ENCODE measurements around the gene IGFN1. TPM values are rescaled to one million over a fixed set of nuclear protein-coding genes. Genes with fewer than 3 reads are reported as not detected.

Gene IGFN1
- total and polyA plus RNA-seq, 2 of the 8 experiments (the other 6 are each of a cell fraction or from before 2014, with no cell fraction given), result not detected

DNA sequence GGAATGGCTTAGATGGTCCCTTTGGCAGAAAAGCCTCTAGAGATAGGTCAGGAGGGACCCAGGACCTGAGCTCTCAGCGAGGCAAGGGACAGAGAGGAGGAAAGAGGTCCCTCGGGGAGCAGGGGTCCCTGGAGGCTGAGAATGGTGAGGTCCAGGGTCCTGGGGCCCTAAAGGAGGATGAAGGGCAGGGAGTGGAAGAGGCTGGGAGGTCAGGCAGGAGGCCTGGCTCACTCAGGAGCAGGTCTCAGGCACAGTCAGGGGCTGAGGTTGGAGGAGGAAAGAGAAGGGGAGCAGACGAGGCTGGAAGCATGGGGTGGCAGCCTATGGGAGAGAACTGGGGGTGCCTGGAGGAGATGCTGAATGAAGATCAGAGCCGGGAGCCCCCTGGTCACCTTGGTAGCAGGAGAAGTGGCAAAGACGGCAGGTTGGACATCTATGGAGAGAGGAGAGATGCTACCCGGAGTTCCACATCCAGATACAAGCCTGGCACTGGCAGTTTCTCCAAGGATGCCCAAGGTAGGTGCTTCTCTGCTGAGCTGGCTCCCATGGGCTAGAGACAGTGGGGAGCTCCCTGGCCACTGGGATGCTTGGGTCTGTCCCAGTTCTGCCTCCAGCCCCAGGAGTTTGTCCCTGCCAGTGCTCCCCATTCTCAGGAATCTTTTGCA is 22.6 kb downstream of the IGFN1 start:
- TF ChIP-seq TAF7 (optimal IDR thresholded peaks at IDR 0.05; ENCODE audit: borderline replicate concordance, low read depth, low read length) (no peak), CBX8 (IDR thresholded peaks at IDR 0.05; ENCODE audit: borderline replicate concordance, low read depth, low read length) (no peak)
- CTCF ChIA-PET (ENCODE audit: partially characterized antibody), result interaction anchor here (1.0 to 1.4 kb wide), 4 partner anchors 10 to 38 kb away, joined by 3 to 7 read pairs (median 4); no protein-coding TSS in a partner anchor
- no peak overlapping the region for H2BK120ac ChIP-seq (replicated peaks; ENCODE audit: low read depth, low read length)
- H2BK15ac ChIP-seq (ENCODE audit: low read length), result no peak overlapping the region
- H2BK5ac ChIP-seq (ENCODE audit: low read depth, low read length), result no peak overlapping the region
- no peaks in the 10 kb centered on the region for H3K9me3 ChIP-seq (ENCODE audit: insufficient read depth in 2 of 2, low read depth in 1 of 2, low read length in 1 of 2)
- H3K27ac ChIP-seq (ENCODE audit: low read depth, low read length), result no peak overlapping the region
- no peak overlapping the region for H2AFZ ChIP-seq (ENCODE audit: low read length)
- no peak for DNase-seq (ENCODE audit: low read depth in 1 of 2, low spot score in 2 of 2)
- no peak overlapping the region for H4K5ac ChIP-seq (ENCODE audit: insufficient read length, low read depth, low read length)
- no peak for FAIRE-seq
- no peaks in the 10 kb centered on the region for H3K36me3 ChIP-seq (ENCODE audit: control insufficient read depth in 2 of 4, insufficient read depth in 4 of 4, low read length in 3 of 4)
- H3K27me3 ChIP-seq (replicated peaks in 1 of 4; ENCODE audit: control insufficient read depth in 3 of 4, extremely low read depth in 1 of 4, insufficient read depth in 3 of 4, low read length in 3 of 4), result no peaks in the 10 kb centered on the region
- H3K79me1 ChIP-seq (ENCODE audit: low read depth, low read length), result no peaks in the 10 kb centered on the region
- H3K4me3 ChIP-seq (ENCODE audit: extremely low read depth in 1 of 4, insufficient read depth in 2 of 4, low read depth in 3 of 4, low read length in 4 of 4), result no peak overlapping the region
- no peak overlapping the region; the same call in 1 of the 2 replicates for H4K8ac ChIP-seq (ENCODE audit: extremely low read depth, insufficient read depth, low read length)
- H4K91ac ChIP-seq (replicated peaks; ENCODE audit: insufficient read length, low read length), result no peak overlapping the region
- no peak overlapping the region for H3K56ac ChIP-seq (replicated peaks; ENCODE audit: insufficient read length, low read depth, low read length)
- H3K14ac ChIP-seq (ENCODE audit: insufficient read length), result no peak overlapping the region
- H2AK5ac ChIP-seq (ENCODE audit: low read depth, low read length), result no peak overlapping the region
- no peak overlapping the region for H3K18ac ChIP-seq (ENCODE audit: extremely low read depth, low read length)
- WGBS, 2 experiments (ENCODE audit: extremely low coverage in 1 of 2, insufficient coverage in 1 of 2, insufficient read length in 1 of 2, insufficient replicate concordance in 2 of 2, low coverage in 1 of 2, low lambda C conversion rate in 2 of 2, missing lambda C conversion rate in 1 of 2), result 92% methylated on average over 5 of the region's 6 CpGs; no CpG with 5 or more reads in 1 of the 2 experiments
- H2BK20ac ChIP-seq (ENCODE audit: low read length), result no peak overlapping the region
- H3K4me1 ChIP-seq (replicated peaks in 1 of 4; ENCODE audit: control insufficient read depth in 3 of 4, insufficient read depth in 4 of 4, low read length in 3 of 4), result peaks cover 0 to 3% (median 0%) of the 10 kb centered on the region in 4 experiments; a peak in 1 of 7 replicates
- no peak overlapping the region for H3K9ac ChIP-seq (replicated peaks in 1 of 4; ENCODE audit: extremely low read depth in 1 of 4, low read depth in 3 of 4, low read length in 3 of 4)
- no peak overlapping the region for H3K4ac ChIP-seq (replicated peaks; ENCODE audit: insufficient read length, low read depth, low read length)
- H3K23ac ChIP-seq (ENCODE audit: insufficient read length), result no peak overlapping the region
- peaks cover 4% of the 10 kb centered on the region; the same call in 1 of the 2 replicates for H3K23me2 ChIP-seq (ENCODE audit: low read depth, low read length)
- no peaks in the 10 kb centered on the region for H4K20me1 ChIP-seq (replicated peaks in 1 of 2; ENCODE audit: control insufficient read depth in 1 of 2, insufficient read depth in 2 of 2, low read length in 2 of 2)
- POLR2A ChIA-PET (ENCODE audit: partially characterized antibody), result no interaction called here
- H3K79me2 ChIP-seq (ENCODE audit: control insufficient read depth in 1 of 2, insufficient read depth in 2 of 2, low read length in 2 of 2), result no peaks in the 10 kb centered on the region
- no peak overlapping the region for H3K4me2 ChIP-seq (ENCODE audit: insufficient read depth in 1 of 2, low read depth in 2 of 2, low read length in 2 of 2)
- no peak overlapping the region for H2BK12ac ChIP-seq (ENCODE audit: low read depth, low read length)

Data from H1 (cell line).